SKM-1 treated with dmso at 0.1 percent for 144 hours (cell line): ENCODE data around the gene HADH.
"Not testable (repeated sequence)": the region's sequence is repeated elsewhere in the genome, so short reads cannot be mapped to it uniquely, and the experiment has no call there.

Source experiments
- DNase-seq: peaks from one replicate; lab custom pipeline; 2025; ENCODE audit not compliant: unreplicated experiment; lab: John Stamatoyannopoulos, UW

HADH gene

GRCh38 chr4:107989537-107990386 lies at the start of gene HADH:
Gene HADH, plus strand, starts transcription at chr4:107989889. Its CDS starts 44 bp downstream, at chr4:107989933.
- DNase-seq = peak; percentile 85

- no peak for DNase-seq
Measured at GRCh38 chr4:107945809-107946208, 43.9 kb upstream of the HADH start.

DNA sequence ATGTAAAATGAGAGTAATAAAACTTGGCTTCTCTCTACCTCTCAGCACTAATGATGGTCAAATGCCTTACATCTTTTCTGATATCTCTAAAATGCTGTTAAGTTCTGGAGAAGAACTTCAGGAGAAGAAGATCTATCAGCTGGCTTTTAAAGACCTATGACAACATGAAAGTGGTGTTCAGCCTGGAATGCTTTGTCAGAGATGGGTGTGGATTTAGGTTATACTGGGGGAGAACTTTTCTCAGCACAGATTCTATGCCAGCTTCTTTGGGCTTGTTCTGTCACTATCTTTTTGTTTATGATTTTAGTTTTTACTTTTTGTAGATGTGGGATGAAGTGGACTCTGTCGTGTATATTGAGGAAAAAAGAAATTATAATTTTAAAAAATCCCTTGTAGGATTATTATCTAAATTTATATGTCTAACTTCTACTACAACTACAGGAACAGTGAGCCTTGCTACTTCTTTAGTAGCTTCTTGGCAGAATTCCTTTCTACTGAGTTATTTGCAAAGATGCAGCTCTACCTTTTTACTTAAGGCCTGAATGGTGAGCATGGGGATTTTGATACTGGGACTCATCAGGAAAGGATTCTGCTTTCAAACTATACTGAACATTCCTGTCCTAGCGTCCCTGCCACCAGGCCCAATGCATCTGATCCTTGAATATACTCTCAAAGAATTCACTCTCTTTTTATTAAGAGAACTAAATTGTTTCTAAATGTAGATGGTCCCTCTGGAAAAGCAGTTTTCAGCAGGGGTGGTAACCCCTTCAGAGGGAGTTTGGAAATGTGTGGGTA lies 38.7 kb upstream of the HADH start:
- DNase-seq = no peak

GRCh38 chr4:107951551-107951950 lies 38.1 kb upstream of the HADH start:
- no peak for DNase-seq

DNA sequence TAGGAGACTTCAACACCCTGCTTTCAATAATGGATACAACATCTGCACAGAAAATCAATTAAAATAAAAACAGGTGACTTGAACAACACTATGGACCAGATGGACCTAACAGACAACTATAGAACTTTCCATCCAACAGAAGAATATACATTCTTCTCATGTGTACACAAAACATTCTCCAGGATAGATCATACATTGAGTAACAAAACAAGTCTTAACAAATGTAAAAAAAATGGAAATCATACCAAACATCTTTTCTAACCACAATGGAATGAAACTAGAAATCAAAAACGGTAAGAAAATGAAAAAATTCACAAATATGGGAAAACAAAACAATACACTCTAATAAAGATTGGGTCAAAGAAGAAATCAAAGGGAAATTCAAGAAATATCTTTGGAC lies 33.7 kb upstream of the HADH start:
- DNase-seq = no peak

- no peak for DNase-seq
Measured at GRCh38 chr4:107966903-107967302, 22.8 kb upstream of the HADH start.

GRCh38 chr4:107967519-107967918 lies 22.2 kb upstream of the HADH start:
- DNase-seq = not testable (repeated sequence)

DNA sequence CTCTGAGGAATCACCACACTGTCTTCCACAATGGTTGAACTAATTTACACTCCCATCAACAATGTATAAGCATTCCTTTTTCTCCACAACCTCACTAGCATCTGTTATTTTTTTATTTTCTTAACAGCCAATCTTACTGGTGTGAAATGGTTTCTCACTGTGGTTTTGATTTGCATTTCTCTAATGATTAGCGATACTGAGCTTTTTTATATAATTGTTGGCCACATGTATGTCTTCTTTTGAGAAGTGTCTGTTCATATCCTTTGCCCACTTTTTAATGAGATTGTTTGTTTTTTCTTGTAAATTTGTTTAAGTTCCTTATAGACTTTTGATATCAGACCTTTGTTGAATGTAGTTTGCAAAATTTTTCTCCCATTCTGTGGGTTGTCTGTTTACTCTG lies 21.8 kb upstream of the HADH start:
- DNase-seq = not testable (repeated sequence)

- DNase-seq = no peak
Measured at GRCh38 chr4:107970063-107970798, 19.5 kb upstream of the HADH start.

DNA sequence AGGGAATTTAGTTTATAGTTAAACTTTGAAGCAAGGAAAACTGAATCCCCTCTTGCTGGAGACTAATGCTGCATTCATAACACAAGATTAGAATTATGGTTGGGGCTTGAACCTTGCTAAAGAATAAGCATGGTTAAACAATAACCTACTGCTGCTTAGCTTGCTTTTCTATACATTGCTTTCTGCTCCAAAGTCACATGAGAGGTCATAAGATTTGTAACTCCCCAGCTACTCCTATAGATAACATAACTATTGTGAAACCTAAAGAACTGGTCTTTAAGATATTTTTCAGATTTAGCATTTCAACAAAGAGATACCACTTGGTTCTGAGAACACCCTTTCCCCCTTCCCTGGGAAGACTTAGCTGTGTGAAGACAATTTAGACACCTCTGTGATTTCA lies 17.1 kb upstream of the HADH start:
- no peak for DNase-seq

GRCh38 chr4:107974523-107974922 lies 15.2 kb upstream of the HADH start:
- DNase-seq = no peak

- DNase-seq = no peak
Measured at GRCh38 chr4:107977482-107977881, 12.2 kb upstream of the HADH start.

- DNase-seq = no peak
Measured at GRCh38 chr4:107977966-107978705, 11.6 kb upstream of the HADH start.

DNA sequence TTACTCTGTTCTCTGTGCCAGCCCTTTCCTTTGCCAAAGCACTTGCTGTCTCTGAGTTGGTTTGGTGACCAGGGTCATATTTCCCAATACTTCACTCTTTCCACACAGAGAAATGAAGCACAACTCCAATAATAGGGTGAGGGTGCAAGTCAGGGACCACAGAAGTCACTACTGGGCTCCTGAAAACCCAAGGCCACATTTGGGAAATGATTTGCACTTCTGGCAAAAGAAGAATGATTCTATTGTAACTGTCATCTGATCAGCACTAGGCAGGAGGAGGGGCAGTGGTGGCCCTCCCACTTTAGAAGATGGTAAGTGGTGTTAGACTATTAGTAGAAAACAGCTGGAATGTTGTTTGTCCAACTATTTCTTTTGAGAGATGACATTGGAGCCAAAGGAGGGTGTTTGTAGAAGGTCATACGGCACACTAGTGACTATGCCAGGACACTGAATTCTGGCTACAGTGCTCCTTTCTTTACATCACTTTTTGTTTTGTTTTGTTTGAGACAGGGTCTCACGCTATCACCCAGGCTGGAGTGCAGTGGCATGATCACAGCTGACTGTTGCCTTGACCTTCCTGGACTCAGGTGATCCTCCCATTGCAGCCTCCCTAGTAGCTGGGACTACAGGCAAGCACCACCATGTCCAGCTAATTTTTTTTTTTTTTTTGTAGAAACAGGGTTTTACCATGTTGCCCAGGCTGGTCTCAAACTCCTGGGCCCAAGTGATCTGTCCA lies 10.8 kb upstream of the HADH start:
- peak; percentile 78 for DNase-seq

DNA sequence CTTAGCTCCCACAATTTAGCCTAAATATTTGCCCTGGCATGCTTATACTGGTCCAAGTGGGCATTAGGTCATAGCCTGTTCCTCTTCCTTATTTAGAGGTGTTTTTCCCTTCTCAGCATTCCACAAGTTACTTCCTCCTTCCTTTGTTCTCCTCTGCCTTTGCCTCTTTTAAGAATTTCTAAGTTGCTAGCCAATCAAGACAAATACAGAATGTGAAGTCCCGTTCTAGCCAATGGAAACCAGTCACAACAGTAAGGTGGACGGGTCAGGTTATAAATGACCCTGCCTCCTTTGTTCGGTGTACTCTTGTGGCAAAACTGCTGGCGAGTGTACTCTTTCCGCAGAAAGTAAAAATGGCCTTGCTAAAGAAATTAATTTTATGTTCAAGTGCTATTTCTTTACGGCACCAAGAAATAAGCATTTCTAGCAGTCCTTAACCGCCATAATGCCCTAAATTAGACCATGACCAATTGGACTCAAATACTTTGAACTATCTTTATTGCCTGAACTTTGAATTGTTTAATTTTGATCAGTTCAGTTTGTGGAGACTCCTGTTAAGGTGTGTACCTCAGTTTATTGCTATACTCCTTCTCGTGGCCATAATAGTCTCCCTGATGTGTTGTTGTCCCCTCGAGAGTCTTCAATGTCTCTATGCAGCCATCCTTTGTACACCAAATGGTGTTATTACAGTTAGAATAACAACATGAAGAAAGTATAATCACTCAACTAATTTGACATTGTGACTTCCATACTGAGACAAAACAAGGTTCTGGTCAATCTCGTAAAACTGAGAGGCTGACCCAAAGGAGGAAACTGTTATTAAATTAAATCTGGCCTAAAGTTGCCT lies 1.6 kb upstream of the HADH start:
- DNase-seq = no peak

DNA sequence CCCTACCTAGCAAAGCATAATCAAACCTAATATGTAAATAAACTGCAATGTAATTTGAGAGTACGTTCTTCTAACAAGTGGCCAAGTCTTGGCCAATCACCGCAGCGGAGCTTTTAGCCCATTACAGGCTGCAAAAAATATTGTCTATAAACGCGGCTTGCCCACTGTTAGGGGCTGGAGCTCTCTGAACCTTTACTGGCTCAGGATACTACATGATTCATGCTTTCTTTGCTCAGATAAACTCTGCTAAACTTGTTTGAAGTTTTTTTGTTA lies 990 bp upstream of the HADH start:
- DNase-seq = no peak

GRCh38 chr4:107989162-107989536 lies 540 bp upstream of the HADH start:
- no peak for DNase-seq

DNA sequence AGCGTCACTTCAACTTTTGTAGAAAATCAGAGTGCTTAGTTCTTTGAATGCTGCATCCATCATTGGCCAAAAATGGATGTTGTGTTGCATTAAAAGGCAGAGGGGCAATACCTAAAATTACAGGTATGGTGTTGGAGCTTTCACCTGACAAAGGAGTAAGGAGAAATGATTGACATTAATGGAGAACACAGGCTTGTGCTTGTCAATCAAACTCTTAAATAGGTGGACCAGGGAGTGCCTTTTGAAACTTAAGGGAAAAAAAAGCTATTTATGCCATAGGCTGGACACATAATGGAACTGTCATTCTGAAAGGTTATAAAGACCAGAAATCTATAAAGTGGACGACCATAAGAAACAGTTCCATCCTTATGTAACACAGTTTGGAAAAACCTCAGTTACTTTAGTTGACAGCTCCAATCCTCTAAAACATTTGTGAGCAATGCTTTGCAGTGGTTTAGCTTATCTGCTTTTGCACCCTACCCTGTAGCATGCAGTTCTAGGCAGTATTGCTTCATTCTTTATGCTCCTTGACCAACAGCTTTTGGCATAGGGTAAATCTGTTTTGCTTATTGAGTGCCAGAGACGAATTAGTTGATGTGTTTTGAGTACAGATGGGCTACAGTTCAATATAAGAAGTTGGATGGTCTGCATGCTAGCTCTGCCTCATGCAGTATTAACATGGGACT lies 2.4 kb downstream of the HADH start:
- no peak for DNase-seq

- peak; percentile 21 for DNase-seq
Measured at GRCh38 chr4:107993969-107994368, 4.3 kb downstream of the HADH start.
